ENCODE data around the gene OBSCN. TPM values are rescaled to one million over a fixed set of nuclear protein-coding genes. Genes with fewer than 3 reads are reported as not detected.

The OBSCN gene
- total and polyA plus RNA-seq, 11 donors, result 155 to 524 (median 354) TPM

- ATAC-seq, result no peak
- TF ChIP-seq CTCF (IDR thresholded peaks at IDR 0.05), result no peak
- no peak for TF ChIP-seq POLR2A (IDR thresholded peaks at IDR 0.05)
These were observed 66.0 kb downstream of the OBSCN start for GRCh38 chr1:228273720-228274451.

GRCh38 chr1:228274452-228275178, 66.8 kb downstream of the OBSCN start:
- no peaks in the 10 kb centered on the region for H3K9me3 ChIP-seq
- H3K36me3 ChIP-seq, result peaks cover 0 to 84% (median 24%) of the 10 kb centered on the region in 9 donors
- 93 to 95% (median 94%) methylated on average over 21 to 25 of the region's 25 CpGs for WGBS, 4 donors
- intact Hi-C loops (cut with DNase I), result loop anchor here in 4 of 10 donors (5.0 to 10.0 kb wide), 3 partner anchors 47 to 140 kb away; no protein-coding TSS in a partner anchor
- H3K4me1 ChIP-seq, result peaks cover 0 to 25% (median 9%) of the 10 kb centered on the region in 12 donors
- H3K27ac ChIP-seq, result peak overlapping the region in 3 of 12 donors; percentile 38 to 70 (median 68)
- DNase-seq (peak in 1 of 5 donors; percentile 24), ATAC-seq (no peak)
- H3K4me3 ChIP-seq, result peak overlapping the region in 6 of 12 donors; percentile 58 to 70 (median 67)
- TF ChIP-seq POLR2A (IDR thresholded peaks at IDR 0.05), result no peak
- no peak for TF ChIP-seq CTCF (IDR thresholded peaks at IDR 0.05)
- H3K27me3 ChIP-seq, result no peaks in the 10 kb centered on the region

More at GRCh38 chr1:228273720-228274451, 66.0 kb downstream of the OBSCN start:
- no peaks in the 10 kb centered on the region for H3K9me3 ChIP-seq
- DNase-seq, result peak in 4 of 5 donors; percentile 4 to 58 (median 20)
- H3K4me1 ChIP-seq, result peaks cover 0 to 27% (median 11%) of the 10 kb centered on the region in 12 donors
- H3K4me3 ChIP-seq, result no peak overlapping the region
- intact Hi-C loops (cut with DNase I), result loop anchor here in 3 of 10 donors (5.0 to 10.0 kb wide), 2 partner anchors 47 to 139 kb away; no protein-coding TSS in a partner anchor
- WGBS, 4 donors, result 91 to 96% (median 94%) methylated on average over 15 to 39 of the region's 39 CpGs
- H3K27me3 ChIP-seq, result no peaks in the 10 kb centered on the region
- peaks cover 0 to 81% (median 22%) of the 10 kb centered on the region in 9 donors for H3K36me3 ChIP-seq
- peak overlapping the region in 1 of 12 donors; percentile 43 for H3K27ac ChIP-seq

GRCh38 chr1:228275179-228275429, 67.3 kb downstream of the OBSCN start:
- H3K4me3 ChIP-seq, result peak overlapping the region in 11 of 12 donors; percentile 41 to 70 (median 62)
- no peaks in the 10 kb centered on the region for H3K9me3 ChIP-seq
- ATAC-seq (no peak), DNase-seq (no peak)
- no peaks in the 10 kb centered on the region for H3K27me3 ChIP-seq
- intact Hi-C loops (cut with DNase I), result loop anchor here in 4 of 10 donors (5.0 to 10.0 kb wide), 2 partner anchors 138 to 140 kb away; no protein-coding TSS in a partner anchor
- peaks cover 0 to 86% (median 29%) of the 10 kb centered on the region in 9 donors for H3K36me3 ChIP-seq
- 66 to 92% (median 75%) methylated on average over 4 to 8 of the region's 8 CpGs for WGBS, 4 donors
- H3K27ac ChIP-seq, result peak overlapping the region in 8 of 12 donors; percentile 49 to 80 (median 66)
- no peak for TF ChIP-seq CTCF (IDR thresholded peaks at IDR 0.05)
- no peak for TF ChIP-seq POLR2A (IDR thresholded peaks at IDR 0.05)
- H3K4me1 ChIP-seq, result peaks cover 0 to 25% (median 9%) of the 10 kb centered on the region in 12 donors

All from heart left ventricle (tissue), 16 donors.